ENCODE results near the gene EHD4.

The EHD4 gene

GRCh38 chr15:41915255-41915994 lies 56.9 kb downstream of the EHD4 start:
- no peak for DNase-seq

- DNase-seq = no peak
These were observed 57.9 kb downstream of the EHD4 start for GRCh38 chr15:41914411-41914810.

- DNase-seq = no peak
These were observed 59.1 kb downstream of the EHD4 start for GRCh38 chr15:41913256-41913655.

- DNase-seq = no peak
These were observed 60.5 kb downstream of the EHD4 start for GRCh38 chr15:41911691-41912345.

GRCh38 chr15:41908736-41909461 lies 63.5 kb downstream of the EHD4 start:
- no peak for DNase-seq

- no peak for DNase-seq
These were observed 65.2 kb downstream of the EHD4 start for GRCh38 chr15:41907141-41907540.

GRCh38 chr15:41906608-41907007 lies 65.7 kb downstream of the EHD4 start:
- no peak for DNase-seq

GRCh38 chr15:41905036-41905793 lies 67.1 kb downstream of the EHD4 start:
- peak; percentile 37 for DNase-seq

- peak; percentile 48 for DNase-seq
These were observed 67.8 kb downstream of the EHD4 start for GRCh38 chr15:41904541-41905005.

- DNase-seq = no peak
These were observed 68.6 kb downstream of the EHD4 start for GRCh38 chr15:41903782-41904181.

GRCh38 chr15:41901431-41901830 lies 70.9 kb downstream of the EHD4 start:
- DNase-seq = peak; percentile 26

- no peak for DNase-seq
These were observed 71.6 kb downstream of the EHD4 start for GRCh38 chr15:41900526-41901380.

GRCh38 chr15:41899854-41900442 lies 72.4 kb downstream of the EHD4 start:
- DNase-seq = peak; percentile 48

GRCh38 chr15:41897363-41897799 lies 75.0 kb downstream of the EHD4 start:
- DNase-seq = peak; percentile 23

GRCh38 chr15:41896566-41896965 lies 75.8 kb downstream of the EHD4 start:
- no peak for DNase-seq

- no peak for DNase-seq
These were observed 76.4 kb downstream of the EHD4 start for GRCh38 chr15:41895957-41896356.

- no peak for DNase-seq
These were observed 76.9 kb downstream of the EHD4 start for GRCh38 chr15:41895491-41895890.

GRCh38 chr15:41894791-41895463 lies 77.4 kb downstream of the EHD4 start:
- peak; percentile 57 for DNase-seq

GRCh38 chr15:41894251-41894790 lies 78.0 kb downstream of the EHD4 start:
- DNase-seq = no peak

GRCh38 chr15:41893422-41894250 lies 78.7 kb downstream of the EHD4 start, which contains the start of gene SPTBN5:
Gene SPTBN5, minus strand, starts transcription at chr15:41894053. Its CDS starts 556 bp downstream, at chr15:41893497.
- DNase-seq = no peak
